Measurements from ENCODE around the gene RUNX1.

The RUNX1 gene

DNA sequence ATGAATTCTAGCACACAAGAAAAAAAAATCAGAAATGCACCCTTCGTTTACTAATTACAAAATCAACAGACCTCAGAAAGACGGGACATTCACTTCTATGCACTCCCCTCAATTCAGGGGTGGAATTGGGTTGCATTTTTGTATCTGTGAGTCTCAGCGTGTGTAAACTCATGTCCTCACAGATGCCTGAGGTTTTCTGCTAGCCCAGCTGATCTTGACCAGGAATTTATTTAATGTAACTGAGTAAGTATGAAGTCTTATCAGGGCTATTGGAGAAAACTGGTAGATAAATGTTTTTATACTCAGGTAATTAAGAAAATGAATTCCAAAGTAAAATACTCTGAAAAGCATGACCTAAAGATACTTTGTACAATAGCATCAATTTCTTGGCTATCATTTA lies 167.7 kb downstream of the RUNX1 start:
- H3K27ac ChIP-seq, result no peak overlapping the region
- TF ChIP-seq ZFX (IDR thresholded peaks at IDR 0.05; ENCODE audit: borderline replicate concordance), result no peak
- TF ChIP-seq, protein P1, sequence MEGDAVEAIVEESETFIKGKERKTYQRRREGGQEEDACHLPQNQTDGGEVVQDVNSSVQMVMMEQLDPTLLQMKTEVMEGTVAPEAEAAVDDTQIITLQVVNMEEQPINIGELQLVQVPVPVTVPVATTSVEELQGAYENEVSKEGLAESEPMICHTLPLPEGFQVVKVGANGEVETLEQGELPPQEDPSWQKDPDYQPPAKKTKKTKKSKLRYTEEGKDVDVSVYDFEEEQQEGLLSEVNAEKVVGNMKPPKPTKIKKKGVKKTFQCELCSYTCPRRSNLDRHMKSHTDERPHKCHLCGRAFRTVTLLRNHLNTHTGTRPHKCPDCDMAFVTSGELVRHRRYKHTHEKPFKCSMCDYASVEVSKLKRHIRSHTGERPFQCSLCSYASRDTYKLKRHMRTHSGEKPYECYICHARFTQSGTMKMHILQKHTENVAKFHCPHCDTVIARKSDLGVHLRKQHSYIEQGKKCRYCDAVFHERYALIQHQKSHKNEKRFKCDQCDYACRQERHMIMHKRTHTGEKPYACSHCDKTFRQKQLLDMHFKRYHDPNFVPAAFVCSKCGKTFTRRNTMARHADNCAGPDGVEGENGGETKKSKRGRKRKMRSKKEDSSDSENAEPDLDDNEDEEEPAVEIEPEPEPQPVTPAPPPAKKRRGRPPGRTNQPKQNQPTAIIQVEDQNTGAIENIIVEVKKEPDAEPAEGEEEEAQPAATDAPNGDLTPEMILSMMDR (IDR thresholded peaks at IDR 0.05), result no peak

DNA sequence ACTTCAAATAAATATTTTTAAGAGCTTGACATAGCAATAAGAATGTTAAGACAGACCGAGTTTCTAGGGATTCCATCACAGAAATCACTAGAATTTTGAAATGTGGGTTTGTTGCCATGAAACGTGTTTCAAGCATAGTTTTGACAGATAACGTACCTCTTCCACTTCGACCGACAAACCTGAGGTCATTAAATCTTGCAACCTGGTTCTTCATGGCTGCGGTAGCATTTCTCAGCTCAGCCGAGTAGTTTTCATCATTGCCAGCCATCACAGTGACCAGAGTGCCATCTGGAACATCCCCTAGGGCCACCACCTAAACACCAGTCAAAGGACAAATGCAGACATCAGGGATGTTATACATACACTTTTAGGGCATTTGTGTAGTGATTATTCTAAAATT lies 168.7 kb downstream of the RUNX1 start:
- H3K27ac ChIP-seq, result no peak overlapping the region
- TF ChIP-seq, protein P1 (IDR thresholded peaks at IDR 0.05), result no peak
- TF ChIP-seq ZFX (IDR thresholded peaks at IDR 0.05; ENCODE audit: borderline replicate concordance), result no peak

DNA sequence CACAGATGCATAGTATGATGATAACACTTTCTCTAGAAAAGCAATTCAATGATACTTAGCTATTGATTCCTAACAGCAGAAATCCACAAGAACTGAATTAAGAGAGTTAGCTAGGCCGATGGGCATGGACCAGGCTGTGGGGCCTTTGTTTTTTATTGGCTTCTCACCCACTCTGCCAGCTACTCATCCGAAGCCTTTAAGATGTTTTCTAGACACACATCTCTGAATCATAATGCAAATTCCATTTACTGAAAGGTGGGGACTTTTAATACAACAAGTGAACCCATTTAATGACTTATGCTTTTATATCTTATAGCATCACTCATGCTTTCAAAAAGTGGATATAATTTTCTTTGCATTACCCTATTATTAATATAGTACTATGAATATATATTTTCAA lies 170.2 kb downstream of the RUNX1 start:
- H3K27ac ChIP-seq, result no peak overlapping the region
- no peak for TF ChIP-seq ZFX (IDR thresholded peaks at IDR 0.05; ENCODE audit: borderline replicate concordance)
- TF ChIP-seq, protein P1 (IDR thresholded peaks at IDR 0.05), result no peak

DNA sequence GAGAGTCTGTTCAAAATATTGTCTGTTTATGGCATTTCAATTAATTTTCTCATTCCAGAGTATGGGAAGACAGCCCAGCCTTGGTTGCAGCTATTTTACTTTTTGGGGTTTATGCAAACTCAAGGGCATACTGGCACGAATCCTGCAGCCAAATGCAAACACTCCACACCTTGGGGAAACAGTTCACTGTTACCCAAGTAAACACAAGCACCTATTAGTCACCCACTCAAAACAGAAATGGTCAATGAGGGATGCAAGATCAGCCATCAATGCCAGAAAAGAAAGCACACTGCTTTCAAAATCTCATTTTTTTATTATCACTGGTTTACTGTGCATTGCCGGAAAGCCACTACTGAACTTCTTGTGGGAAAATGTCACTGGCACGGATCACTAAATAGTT lies 170.6 kb downstream of the RUNX1 start:
- TF ChIP-seq, protein P1 (IDR thresholded peaks at IDR 0.05), result no peak
- H3K27ac ChIP-seq, result no peak overlapping the region

DNA sequence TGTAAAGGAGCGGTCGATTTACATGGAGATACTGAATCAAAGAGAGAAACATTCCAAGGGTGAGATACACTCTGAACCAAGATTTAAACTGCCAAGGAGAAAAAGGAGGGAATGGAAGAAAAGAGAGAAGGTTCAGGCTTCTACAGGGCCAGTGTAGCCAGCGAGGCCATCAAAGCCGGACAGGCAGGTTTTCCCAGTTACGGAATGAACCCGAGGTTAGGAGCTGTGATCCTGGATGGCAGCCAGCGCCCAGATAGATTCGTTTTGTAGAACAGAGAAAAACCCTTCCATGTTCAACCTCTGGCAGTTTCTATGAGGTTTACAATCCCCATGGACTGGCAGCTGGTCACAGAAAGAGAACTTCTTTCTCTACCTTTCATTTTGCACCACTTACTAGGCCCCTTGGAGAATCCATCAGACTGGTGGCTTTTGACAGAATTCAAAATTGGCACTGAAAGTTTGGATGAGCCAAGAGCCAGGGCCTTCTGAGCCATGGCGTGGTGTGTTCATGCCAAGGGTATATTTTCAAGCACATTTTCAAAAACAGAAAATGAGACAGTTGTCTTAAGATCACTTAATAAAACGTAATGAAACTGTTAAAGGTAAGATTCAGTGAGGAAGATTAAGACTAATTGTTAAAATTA lies 171.5 kb downstream of the RUNX1 start:
- TF ChIP-seq, protein P1 (IDR thresholded peaks at IDR 0.05), result no peak
- no peak for TF ChIP-seq ZFX (IDR thresholded peaks at IDR 0.05; ENCODE audit: borderline replicate concordance)
- H3K27ac ChIP-seq, result no peak overlapping the region

DNA sequence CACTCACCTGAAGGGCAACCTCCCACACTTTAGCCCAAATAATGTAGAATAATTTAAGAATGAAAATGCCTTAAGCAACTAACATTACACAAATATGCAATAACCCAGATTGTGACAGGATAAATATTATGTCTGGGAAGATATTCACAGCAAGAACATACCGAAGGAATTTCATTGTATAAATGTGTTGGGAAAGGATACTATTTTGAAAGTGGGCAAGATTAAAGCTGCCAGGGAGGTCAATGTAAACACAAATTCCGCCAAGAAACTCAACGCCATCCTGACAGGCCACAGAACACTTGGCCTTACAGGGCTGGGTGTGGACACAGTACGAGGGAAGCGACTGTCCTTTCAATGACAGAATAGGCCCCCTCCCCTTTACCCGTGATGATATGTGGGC lies 173.3 kb downstream of the RUNX1 start:
- H3K27ac ChIP-seq, result no peak overlapping the region
- TF ChIP-seq, protein P1 (IDR thresholded peaks at IDR 0.05), result no peak
- TF ChIP-seq ZFX (IDR thresholded peaks at IDR 0.05; ENCODE audit: borderline replicate concordance), result no peak

DNA sequence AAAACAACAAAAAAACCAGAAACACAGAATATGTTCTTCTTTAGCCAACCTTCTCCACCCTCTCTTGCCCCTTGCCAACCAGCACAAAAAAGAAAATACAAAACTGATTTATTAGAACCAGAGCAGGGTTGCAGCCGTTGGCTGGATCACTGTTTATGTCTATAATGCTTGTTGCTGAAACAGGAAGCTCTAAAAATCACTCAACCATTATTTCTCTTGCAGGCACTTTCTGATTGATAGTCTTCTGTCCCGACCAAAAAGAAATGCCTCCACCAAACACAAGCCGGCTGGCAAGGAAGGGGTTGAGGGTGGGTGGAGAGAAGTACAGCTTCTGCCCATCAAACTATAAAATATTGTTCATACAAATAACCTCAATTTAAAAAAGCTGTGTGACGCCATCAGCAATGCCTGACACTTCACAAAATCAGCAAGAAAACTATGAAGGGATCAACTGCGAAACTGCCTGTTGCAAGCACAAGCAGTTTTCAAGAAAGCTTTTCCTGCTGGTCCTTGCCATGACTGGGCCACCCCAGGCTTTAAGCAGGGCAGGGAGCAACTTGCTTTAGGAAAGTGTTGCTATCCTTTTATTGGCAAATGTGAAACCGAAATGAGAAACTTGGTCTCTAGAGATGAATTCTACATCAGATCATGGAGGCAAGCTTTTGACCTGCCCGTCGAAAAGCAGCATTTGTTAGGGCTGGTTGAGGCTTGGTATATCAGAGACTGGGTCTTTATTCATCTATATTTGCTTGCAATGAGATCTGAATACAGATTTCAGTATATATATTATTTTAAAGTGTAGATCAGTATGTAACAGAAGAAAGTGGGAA lies 174.2 kb downstream of the RUNX1 start:
- no peak for TF ChIP-seq ZFX (IDR thresholded peaks at IDR 0.05; ENCODE audit: borderline replicate concordance)
- TF ChIP-seq, protein P1 (IDR thresholded peaks at IDR 0.05), result no peak
- H3K27ac ChIP-seq, result no peak overlapping the region

Measured in 22Rv1 (cell line).